Measurements from ENCODE around the gene SH3D19.

- no peak for TF ChIP-seq EGR1 (IDR thresholded peaks at IDR 0.05)
- no peak for TF ChIP-seq FOXM1 (IDR thresholded peaks at IDR 0.05; ENCODE audit: borderline replicate concordance, low read depth)
- TF ChIP-seq YY1 (IDR thresholded peaks at IDR 0.05; ENCODE audit: low read depth): no peak
- TF ChIP-seq REST (IDR thresholded peaks at IDR 0.05; ENCODE audit: low read depth): no peak
- TF ChIP-seq CEBPB (IDR thresholded peaks at IDR 0.05): no peak
- TF ChIP-seq MAX (IDR thresholded peaks at IDR 0.05): no peak
- peak; percentile 89 for TF ChIP-seq RAD21 (IDR thresholded peaks at IDR 0.05; ENCODE audit: low read depth)
Measured at GRCh38 chr4:151276787-151277562, 48.4 kb downstream of the SH3D19 start, which contains the start of gene PRSS48.

Measured in Ishikawa (cell line).